HCT116 (cell line): ENCODE measurements around the gene NUDT8. TPM values are rescaled to one million over a fixed set of nuclear protein-coding genes. Genes with fewer than 3 reads are reported as not detected.

ENCODE experiments used
- ATAC-seq: fragments of 200-7000 bp; cut with Tn5 transposase; 2 replicates; pipeline ENCODE4 v1.9.1; 2020; ENCODE audit warnings: mild to moderate bottlenecking, moderate library complexity
- BruUV-seq: library from RNA; stranded (reverse); fragments of 400-500 nt; replicated peaks from 2 replicates; lab custom pipeline; 2021; lab: Mats Ljungman, UMichigan
- CTCF ChIA-PET: fragments of 300-600 bp; sonication (Branson Sonifier 250); formaldehyde crosslinking; loops from one replicate; lab custom pipeline; 2021; ENCODE audit warnings: antibody characterized with exemption; lab: Charles Lee
- POLR2A ChIA-PET: fragments of 300-600, 350-600 bp; sonication (Branson Sonifier 250); formaldehyde crosslinking; loops from one replicate; lab custom pipeline; 2021; ENCODE audit warnings: antibody characterized with exemption; lab: Charles Lee
- RAD21 ChIA-PET, 2 experiments: fragments of 300-600 bp; sonication (Branson Sonifier 250); formaldehyde crosslinking; loops; one replicate each; lab custom pipeline; 2023; ENCODE audit warnings: low total read pairs in 2 of 2; ENCODE audit not compliant: uncharacterized antibody in 2 of 2, unreplicated experiment in 2 of 2, low non-redundant PET in 1 of 2; lab: Charles Lee
- DNase-seq: peaks from one replicate; pipeline ENCODE4 v3.0.0-alpha.2; 2010; ENCODE audit warnings: low read depth, low spot score
- H2AFZ ChIP-seq: fragments of 200-600 bp; shearing (Covaris generic), sonication (generic); 2 replicates; pipeline ENCODE4 v1.6.1; 2017; ENCODE audit warnings: low read depth, mixed run types, mixed read lengths, antibody characterized with exemption, low read length; ENCODE audit not compliant: poor library complexity, severe bottlenecking
- H3K27ac ChIP-seq: 2 replicates; pipeline ENCODE4 v1.5.1; 2012; ENCODE audit warnings: low read depth, low read length
- H3K27me3 ChIP-seq: fragments of 200-600 bp; sonication (generic); 2 replicates; pipeline ENCODE4 v1.6.1; 2016; ENCODE audit warnings: mixed run types, low read length, mixed read lengths; ENCODE audit not compliant: insufficient read depth
- H3K36me3 ChIP-seq, 2 experiments: fragments of 200-500 bp in 1 of 2; fragments of 200-600 bp in 1 of 2; sonication (Bioruptor generic) in 1 of 2; sonication (generic) in 1 of 2; 2 replicates each; pipeline versions ENCODE4 v1.5.1 to v1.6.1; 2014 to 2016; ENCODE audit warnings: low read length in 2 of 2, inconsistent platforms in 1 of 2, mixed read lengths in 1 of 2, mixed run types in 1 of 2; ENCODE audit not compliant: insufficient read depth in 2 of 2, control insufficient read depth in 1 of 2
- H3K4me1 ChIP-seq, 2 experiments: fragments of 200-600 bp in 1 of 2; sonication (generic) in 1 of 2; 2 replicates each; pipeline versions ENCODE4 v1.5.1 to v1.6.1; 2012 to 2017; ENCODE audit warnings: low read length in 2 of 2, inconsistent platforms in 1 of 2, mild to moderate bottlenecking in 1 of 2, mixed read lengths in 1 of 2, mixed run types in 1 of 2, moderate library complexity in 1 of 2; ENCODE audit not compliant: insufficient read depth in 2 of 2, control insufficient read depth in 1 of 2
- H3K4me2 ChIP-seq: fragments of 200-600 bp; sonication (generic); 2 replicates; pipeline ENCODE4 v1.6.1; 2017; ENCODE audit warnings: mixed run types, low read length, mixed read lengths
- H3K4me3 ChIP-seq, 2 experiments: fragments of 200-600 bp in 1 of 2; sonication (generic) in 1 of 2; replicated peaks in 1 of 2; 2 replicates each; pipeline ENCODE4 v1.5.1; 2011 to 2016; ENCODE audit warnings: low read length in 2 of 2, control low read depth in 1 of 2, low read depth in 1 of 2, mild to moderate bottlenecking in 1 of 2, mixed read lengths in 1 of 2, mixed run types in 1 of 2
- H3K79me2 ChIP-seq: fragments of 200-600 bp; sonication (generic); 2 replicates; pipeline ENCODE4 v1.6.1; 2017; ENCODE audit warnings: mild to moderate bottlenecking, mixed run types, low read length, moderate library complexity, mixed read lengths; ENCODE audit not compliant: insufficient read depth
- H3K9ac ChIP-seq: fragments of 200-600 bp; sonication (generic); 2 replicates; pipeline ENCODE4 v1.6.1; 2016; ENCODE audit warnings: low read length, mixed read lengths
- H3K9me2 ChIP-seq: fragments of 200-600 bp; sonication (generic), shearing (Covaris generic); 2 replicates; pipeline ENCODE4 v1.6.1; 2017; ENCODE audit warnings: mixed run types, mild to moderate bottlenecking, moderate library complexity; ENCODE audit not compliant: insufficient read depth
- H3K9me3 ChIP-seq, 2 experiments: fragments of 200-500 bp in 1 of 2; fragments of 200-600 bp in 1 of 2; sonication (Bioruptor generic) in 1 of 2; sonication (generic) in 1 of 2; 2 replicates each; pipeline ENCODE4 v1.6.1; 2014 to 2017; ENCODE audit warnings: low read length in 2 of 2, mixed read lengths in 2 of 2, inconsistent platforms in 1 of 2, low read depth in 1 of 2, mild to moderate bottlenecking in 1 of 2, mixed run types in 1 of 2, moderate library complexity in 1 of 2; ENCODE audit not compliant: control insufficient read depth in 1 of 2, insufficient read depth in 1 of 2
- H4K20me1 ChIP-seq: fragments of 200-600 bp; sonication (generic), shearing (Covaris generic); 2 replicates; pipeline ENCODE4 v1.6.1; 2017; ENCODE audit warnings: mixed run types, mild to moderate bottlenecking, moderate library complexity; ENCODE audit not compliant: insufficient read depth
- ATF3 ChIP-seq: IDR thresholded peaks from 2 replicates; pipeline ENCODE4 v1.6.1; 2012
- CEBPB ChIP-seq: IDR thresholded peaks from 2 replicates; pipeline ENCODE4 v1.6.1; 2012; ENCODE audit warnings: low read depth
- EZH2 ChIP-seq: fragments of 200-600 bp; sonication (generic); IDR thresholded peaks from 2 replicates; pipeline ENCODE4 v1.6.1; 2017; ENCODE audit warnings: antibody characterized with exemption, mixed run types
- EZH2phosphoT487 ChIP-seq: fragments of 200-600 bp; IDR thresholded peaks from 2 replicates; pipeline ENCODE4 v1.6.1; 2018; ENCODE audit warnings: antibody characterized with exemption, borderline replicate concordance
- JUND ChIP-seq: IDR thresholded peaks from 2 replicates; pipeline ENCODE4 v1.6.1; 2012
- POLR2A ChIP-seq: IDR thresholded peaks from 2 replicates; pipeline ENCODE4 v1.7.0; 2011; ENCODE audit warnings: borderline replicate concordance; ENCODE audit not compliant: insufficient read depth, insufficient read length; ENCODE audit errors: extremely low read depth
- RAD21 ChIP-seq: IDR thresholded peaks from 2 replicates; pipeline ENCODE4 v1.6.1; 2012; ENCODE audit warnings: low read depth, mild to moderate bottlenecking
- REST ChIP-seq: IDR thresholded peaks from 2 replicates; pipeline ENCODE4 v1.6.1; 2012; ENCODE audit warnings: low read depth
- SIN3A ChIP-seq: IDR thresholded peaks from 2 replicates; pipeline ENCODE4 v1.6.1; 2012; ENCODE audit warnings: low read depth
- SP1 ChIP-seq: IDR thresholded peaks from 2 replicates; pipeline ENCODE4 v1.6.1; 2012; ENCODE audit warnings: low read depth
- ZFX ChIP-seq: fragments of 450-650 bp; IDR thresholded peaks from 2 replicates; pipeline ENCODE4 v1.6.1; 2017
- intact Hi-C: fragments of 100-400 bp; cut with micrococcal nuclease; formaldehyde crosslinking; loops from 2 replicates; pipeline ENCODE4 v1.10.0; 2022
- total RNA-seq: library from RNA; stranded (reverse); gene quantifications from one replicate; pipeline ENCODE4 v1.2.1, GENCODE V29; 2021; ENCODE audit not compliant: unreplicated experiment

NUDT8 gene
- total RNA-seq, 1 experiment from 2014 or later = 18.7 TPM

- H3K9ac ChIP-seq = no peak overlapping the region
- RAD21 ChIA-PET = no interaction called here
- peaks cover 8 to 29% of the 10 kb centered on the region in 2 experiments for H3K4me1 ChIP-seq
- no peak overlapping the region for H3K4me3 ChIP-seq
- peaks cover 19 to 21% of the 10 kb centered on the region in 2 experiments; a peak in 3 of 4 replicates for H3K36me3 ChIP-seq
- peaks cover 27% of the 10 kb centered on the region for H3K79me2 ChIP-seq
- TF ChIP-seq EZH2phosphoT487 = no peak
- TF ChIP-seq, all 23 proteins: peak for 0
- Histone ChIP-seq H3K9me3 (no peaks in the 10 kb centered on the region), H4K20me1 (no peaks in the 10 kb centered on the region), H3K27ac (no peak overlapping the region), H2AFZ (no peak overlapping the region), H3K4me2 (no peak overlapping the region), H3K9me2 (no peaks in the 10 kb centered on the region), H3K27me3 (no peaks in the 10 kb centered on the region)
- DNase-seq = no peak
- ATAC-seq = no peak
- BruUV-seq = no TSS peak
- CTCF ChIA-PET = no interaction called here
- intact Hi-C loops = no loop called here
- POLR2A ChIA-PET = no interaction called here
Measured at GRCh38 chr11:67611165-67611564, 18.6 kb downstream of the NUDT8 start.

- Histone ChIP-seq H3K4me2 (no peak overlapping the region), H3K27me3 (no peaks in the 10 kb centered on the region), H4K20me1 (no peaks in the 10 kb centered on the region), H3K27ac (no peak overlapping the region), H3K79me2 (peaks cover 27% of the 10 kb centered on the region), H3K4me3 (no peak overlapping the region), H3K9ac (no peak overlapping the region), H3K36me3 (peaks cover 19 to 21% of the 10 kb centered on the region in 2 experiments; a peak in 3 of 4 replicates), H3K4me1 (peaks cover 8 to 33% of the 10 kb centered on the region in 2 experiments), H3K9me3 (no peaks in the 10 kb centered on the region), H3K9me2 (no peaks in the 10 kb centered on the region), H2AFZ (no peak overlapping the region)
- DNase-seq (no peak), ATAC-seq (no peak)
- ChIA-PET RAD21 (no interaction called here), POLR2A (no interaction called here), CTCF (no interaction called here)
- intact Hi-C loops = no loop called here
- BruUV-seq = no TSS peak
- TF ChIP-seq CEBPB (no peak), ZFX (no peak), EZH2 (no peak), SP1 (no peak), REST (no peak), SIN3A (no peak), POLR2A (no peak), ATF3 (no peak), JUND (no peak), RAD21 (no peak)
Measured at GRCh38 chr11:67610302-67610868, 19.4 kb downstream of the NUDT8 start.
